NCI-H187 (cell line): ENCODE data around the gene ARHGAP19.

Experiments used
- DNase-seq, 2 experiments: peaks; one replicate each; lab custom pipeline; 2025; lab: John Stamatoyannopoulos, UW

The ARHGAP19 gene, protein sequence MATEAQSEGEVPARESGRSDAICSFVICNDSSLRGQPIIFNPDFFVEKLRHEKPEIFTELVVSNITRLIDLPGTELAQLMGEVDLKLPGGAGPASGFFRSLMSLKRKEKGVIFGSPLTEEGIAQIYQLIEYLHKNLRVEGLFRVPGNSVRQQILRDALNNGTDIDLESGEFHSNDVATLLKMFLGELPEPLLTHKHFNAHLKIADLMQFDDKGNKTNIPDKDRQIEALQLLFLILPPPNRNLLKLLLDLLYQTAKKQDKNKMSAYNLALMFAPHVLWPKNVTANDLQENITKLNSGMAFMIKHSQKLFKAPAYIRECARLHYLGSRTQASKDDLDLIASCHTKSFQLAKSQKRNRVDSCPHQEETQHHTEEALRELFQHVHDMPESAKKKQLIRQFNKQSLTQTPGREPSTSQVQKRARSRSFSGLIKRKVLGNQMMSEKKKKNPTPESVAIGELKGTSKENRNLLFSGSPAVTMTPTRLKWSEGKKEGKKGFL

DNA sequence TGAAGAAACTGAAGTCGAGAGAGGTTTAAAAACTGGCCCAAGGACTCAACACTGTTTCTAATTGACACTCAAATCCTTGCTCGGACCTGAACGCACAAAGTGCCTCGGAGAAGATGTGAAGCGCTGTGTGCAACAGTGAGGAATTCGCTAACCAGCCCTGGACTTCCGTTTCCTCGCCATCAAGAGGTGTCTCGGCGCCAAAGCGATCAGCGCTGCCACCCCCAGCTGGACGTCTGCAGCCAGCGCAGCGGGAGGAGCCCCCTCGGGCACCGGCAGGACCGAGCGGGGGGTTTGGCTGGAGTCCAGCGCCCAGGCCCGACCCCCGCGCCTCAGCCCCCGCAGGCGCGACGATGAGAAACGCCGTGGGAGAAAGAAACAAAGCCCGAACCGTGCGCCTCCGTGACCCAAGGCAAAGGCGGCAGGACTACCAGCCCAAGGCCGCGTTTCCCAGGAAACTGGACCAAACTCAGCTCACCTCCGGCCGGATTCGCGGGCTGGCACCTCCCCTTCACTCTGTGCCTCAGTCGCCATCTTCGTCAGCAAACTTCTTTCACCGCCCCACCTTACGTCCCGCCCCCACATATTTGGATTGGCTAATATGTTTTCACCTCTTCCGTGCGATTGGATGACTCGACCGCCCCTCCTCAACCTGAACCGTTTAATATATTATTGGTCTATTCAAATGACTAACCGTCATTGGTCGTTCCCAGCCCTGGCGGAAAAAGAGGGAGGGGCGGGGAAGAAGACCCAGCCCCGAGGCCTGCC lies at the start of gene ARHGAP19:
TSS of gene ARHGAP19 (minus strand) at position 541 of the 765 bp plus-strand sequence. CDS start at position 531, 10 bp downstream.
- peak; percentile 78 to 87 for DNase-seq

DNA sequence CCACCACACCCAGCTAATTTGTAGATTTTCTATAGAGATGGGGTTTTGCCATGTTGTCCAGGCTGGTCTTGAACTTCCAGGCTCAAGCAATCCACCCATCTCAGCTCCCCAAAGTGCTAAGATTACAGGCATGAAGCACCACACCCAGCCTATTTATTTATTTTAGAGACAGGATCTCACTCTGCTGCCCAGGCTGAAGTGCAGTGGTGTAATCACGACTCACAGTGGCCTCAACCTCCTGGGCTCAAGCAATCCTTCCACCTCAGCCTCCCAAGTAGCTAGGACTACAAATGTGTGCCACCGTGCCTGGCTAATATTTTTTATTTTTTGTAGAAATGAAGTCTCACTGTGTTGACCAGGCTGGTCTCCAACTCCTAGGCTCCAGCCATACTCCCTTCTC lies 49.0 kb upstream of the ARHGAP19 start:
- no peak for DNase-seq

DNA sequence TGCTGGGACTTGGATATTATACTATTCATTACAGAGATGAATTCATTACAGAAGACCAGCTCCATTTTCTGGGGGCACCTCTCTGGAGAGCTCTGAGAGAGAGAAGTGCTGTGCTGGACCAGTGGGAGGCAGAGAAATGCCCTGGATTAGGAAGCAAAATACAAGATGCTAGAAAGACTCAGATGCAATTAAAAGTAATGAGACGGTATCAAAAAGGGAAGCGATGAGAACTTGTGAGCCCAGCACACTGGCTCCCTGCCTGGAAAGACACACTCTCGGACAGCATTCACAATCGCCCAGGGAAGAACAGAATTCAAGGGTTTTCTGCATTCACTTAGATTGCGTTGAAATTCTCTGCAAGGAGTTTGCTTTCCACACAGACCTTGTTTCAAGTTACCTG lies 45.6 kb upstream of the ARHGAP19 start:
- no peak for DNase-seq

DNA sequence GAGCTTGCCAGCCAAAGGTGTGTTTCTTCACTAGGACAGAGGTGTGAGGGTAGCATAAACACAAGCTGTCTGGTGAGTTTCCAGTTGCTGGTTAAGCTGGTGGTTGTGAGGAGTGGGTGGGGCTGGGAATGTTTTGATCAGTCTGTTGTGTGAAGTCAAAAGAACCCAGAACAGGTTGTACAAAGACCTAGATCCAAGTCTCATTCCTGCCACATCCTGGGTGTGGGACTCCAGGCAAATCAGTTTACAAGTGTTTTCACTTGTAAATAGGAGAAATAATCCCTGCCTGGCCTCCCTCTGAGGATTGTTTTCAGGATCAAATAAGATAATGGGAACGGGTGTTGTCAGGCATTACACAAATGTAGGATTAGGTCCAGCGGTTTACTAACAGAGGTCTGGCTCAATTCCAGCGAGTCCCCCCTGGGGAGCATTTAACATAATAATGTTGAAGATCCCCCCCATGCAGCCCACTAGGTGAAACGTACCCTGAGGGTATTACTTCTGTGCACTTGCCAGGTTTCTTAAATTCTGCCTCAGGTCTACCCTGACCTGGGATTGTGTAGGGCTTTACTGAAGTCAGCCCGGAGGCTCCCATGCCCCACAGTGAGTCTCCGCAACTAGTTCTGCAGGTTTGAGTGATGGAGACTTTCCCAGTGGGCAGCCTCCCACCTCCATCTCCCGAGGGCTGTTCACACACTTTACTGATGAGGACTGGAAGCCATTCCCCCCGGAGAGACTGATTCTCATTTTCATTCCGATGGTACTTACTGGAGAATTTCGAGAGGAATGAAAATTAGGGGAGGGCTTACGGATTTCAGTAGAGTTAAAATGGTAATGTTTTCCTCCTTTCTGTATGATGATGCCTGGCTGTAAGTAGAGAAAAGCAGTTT lies 44.8 kb upstream of the ARHGAP19 start:
- DNase-seq = no peak

DNA sequence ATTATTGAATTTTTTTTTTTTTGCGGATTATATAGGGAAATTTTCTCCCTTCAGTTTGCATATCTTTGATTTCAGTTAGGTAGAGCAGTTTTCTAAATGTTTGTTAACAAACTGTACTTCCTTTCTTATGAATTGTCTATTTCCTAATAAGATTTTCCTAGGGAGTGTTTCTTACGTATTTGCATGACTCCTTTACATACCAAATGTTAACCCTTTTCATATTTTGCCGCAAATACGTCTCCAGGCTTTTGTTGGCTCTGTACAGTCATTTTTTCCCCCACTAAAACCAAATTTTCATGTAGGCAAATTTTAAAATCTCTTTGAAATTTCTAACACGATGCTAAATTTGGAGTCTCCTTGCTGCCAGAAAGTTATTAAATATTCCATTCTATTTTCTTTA lies 44.0 kb upstream of the ARHGAP19 start:
- DNase-seq = no peak

DNA sequence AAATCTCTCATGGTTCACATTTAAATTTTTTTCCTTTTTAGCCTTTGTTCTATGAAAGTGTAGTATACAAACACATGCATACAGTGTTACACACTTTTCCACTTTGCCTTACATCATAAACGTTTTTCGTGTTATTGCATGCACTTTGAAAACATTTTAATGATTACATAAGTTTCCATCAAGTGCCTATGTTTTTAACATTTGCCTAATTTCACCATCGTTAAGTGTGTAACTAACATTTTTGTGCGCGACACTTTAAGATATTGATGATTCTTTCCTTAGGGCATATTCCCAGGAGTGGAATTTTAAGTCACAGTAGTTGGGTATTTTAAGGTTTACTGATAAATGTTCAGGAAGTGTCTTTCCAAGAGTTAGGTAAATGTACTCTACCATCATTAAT lies 43.6 kb upstream of the ARHGAP19 start:
- no peak for DNase-seq

DNA sequence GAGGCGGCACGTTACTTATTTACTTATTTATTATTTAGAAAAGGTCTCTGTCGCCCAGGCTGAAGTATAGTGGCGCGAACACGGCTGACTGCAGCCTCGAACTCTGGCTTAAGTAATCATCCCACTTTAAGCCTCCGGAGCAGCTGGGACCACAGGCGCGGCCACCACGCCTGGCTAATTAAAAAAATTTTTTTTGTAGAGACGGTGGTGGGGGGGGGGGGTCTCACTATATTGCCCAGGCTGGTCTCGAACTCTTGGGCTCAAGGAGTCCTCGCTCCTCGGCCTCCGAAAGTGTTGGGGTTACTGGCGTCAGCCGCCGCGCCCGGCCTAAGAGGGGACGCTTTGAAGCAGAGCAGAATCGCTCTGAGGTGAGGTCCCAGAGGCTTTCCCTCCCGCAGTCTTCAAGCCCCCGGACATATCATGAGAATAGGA lies 42.8 kb upstream of the ARHGAP19 start:
- no peak for DNase-seq

DNA sequence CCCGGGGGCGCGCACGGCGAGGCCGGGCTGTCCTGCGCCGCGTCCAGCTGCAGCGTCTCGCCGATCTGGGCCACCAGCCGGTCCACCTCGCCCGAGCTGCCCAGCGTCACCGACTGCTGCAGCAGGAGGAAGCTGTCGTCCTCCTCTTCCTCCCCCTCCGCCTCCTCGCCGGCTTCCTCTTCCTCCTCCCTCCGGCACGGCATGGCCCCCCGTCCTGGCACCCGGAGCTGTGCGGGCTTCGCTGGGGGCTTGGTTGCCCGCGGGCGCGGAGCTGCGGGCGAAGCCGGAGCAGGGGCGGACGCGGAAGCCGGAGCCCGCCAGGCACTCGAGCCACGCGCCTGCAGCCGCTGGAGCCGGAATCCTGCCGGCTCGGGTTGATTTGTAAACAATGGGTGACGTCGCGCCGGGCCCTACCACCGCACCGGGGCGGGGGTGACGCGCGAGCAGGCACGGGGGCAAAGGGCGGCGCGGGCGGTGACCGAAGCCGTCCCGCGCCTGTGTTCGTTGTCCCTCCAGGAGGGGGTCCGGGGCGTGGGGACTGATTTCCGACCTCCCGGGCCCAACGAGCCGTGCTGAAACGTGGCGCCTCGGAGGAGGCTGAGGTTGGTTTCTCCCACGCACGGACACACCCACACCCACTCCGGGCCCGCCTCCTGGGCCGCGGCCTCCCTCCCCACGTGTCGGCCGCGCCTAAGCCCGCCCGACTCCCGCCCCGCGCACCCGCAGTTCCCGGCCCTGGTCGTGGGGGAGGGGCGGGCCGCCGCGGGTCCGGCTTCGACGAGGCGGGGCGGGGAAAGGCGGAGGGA lies 42.1 kb upstream of the ARHGAP19 start, which contains the start of gene FRAT2:
TSS of gene FRAT2 (minus strand) at position 360 of the 806 bp plus-strand sequence. CDS start at position 203, 157 bp downstream.
- peak; percentile 45 to 78 for DNase-seq

DNA sequence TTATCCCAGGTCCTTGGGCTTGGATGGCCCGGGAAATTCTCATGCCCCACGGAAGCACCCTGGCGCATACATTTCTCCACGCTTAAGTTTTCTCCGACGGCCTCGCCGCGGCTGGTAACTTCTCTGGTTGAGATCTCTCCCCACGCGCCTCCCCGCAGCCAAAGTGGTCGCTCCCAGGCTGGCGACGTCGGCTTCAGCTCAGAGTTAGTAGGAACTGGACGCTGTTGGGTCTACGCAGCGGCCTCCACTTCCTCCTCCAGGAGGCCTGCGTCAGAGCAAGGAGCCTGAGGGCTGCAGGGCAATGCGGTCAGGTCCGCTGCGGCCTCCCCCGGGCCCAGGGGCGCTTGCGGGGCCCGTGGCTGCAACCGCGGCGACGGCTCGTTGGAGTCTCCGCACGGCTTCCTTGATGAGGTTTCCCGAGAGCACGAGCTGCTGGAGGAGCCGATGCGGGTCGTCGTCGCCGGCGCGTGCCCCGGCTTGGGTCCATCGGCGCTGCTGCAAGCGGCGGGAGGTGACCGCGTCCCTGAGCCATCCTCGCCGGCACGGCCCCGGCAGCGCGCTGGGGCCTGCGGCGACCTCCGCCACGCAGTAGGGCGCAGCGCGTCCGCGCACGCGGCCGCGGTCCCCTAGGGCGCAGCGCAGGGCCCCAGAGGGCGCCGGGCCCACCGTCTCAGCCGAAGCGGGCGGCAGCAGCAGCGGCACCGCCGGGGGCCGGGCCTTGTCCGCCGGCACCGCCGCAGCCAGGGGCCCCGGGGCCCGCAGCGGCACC lies 41.3 kb upstream of the ARHGAP19 start:
- DNase-seq = no peak

DNA sequence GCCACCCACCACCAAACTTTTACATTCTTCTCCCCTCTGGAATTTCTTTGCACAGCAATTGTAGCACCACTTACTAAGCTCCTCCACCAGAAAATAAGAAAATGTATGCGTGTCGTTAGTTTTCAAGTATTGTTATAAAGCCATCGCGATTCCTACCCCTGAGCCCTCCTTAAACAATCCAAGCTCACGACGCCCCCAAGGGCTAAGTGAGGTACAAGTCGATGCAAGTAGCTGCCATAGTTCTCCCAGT lies 40.8 kb upstream of the ARHGAP19 start:
- no peak for DNase-seq

DNA sequence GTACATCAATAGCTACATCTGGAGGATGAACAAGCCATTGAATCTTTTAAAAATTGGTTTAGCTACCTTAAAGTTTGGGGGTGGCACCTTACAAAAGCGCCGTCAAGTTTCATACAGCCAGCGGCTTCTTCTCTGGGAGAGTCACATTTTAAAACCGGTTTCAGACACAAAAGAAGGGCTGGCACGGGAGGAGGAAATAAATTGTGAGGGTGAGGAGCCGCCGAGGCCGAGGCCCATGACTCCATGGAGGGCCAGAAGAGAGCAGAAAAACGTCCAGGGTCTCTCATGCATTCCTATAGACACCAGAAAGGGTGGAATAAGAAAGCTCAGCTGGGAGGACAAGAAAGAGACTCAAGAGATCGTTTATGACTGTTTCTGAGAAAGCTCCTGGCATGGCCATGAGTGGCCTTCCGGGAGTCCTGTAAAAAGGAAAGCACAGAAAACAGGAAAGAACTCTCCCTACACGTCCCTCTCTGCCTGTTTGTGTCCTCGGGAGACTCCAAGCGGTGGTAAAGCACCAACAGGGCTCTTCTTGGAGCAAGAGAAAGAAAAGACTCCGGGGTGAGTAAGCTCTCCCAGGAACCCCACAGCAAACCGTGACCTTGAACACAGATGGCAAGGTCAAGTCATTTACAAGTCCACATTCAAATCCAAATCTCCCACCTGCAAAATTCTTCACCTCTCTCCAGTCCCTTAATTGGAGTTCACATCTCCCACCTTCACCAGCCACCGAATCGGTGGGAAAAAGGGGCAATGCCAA lies 40.3 kb upstream of the ARHGAP19 start:
- DNase-seq = no peak

DNA sequence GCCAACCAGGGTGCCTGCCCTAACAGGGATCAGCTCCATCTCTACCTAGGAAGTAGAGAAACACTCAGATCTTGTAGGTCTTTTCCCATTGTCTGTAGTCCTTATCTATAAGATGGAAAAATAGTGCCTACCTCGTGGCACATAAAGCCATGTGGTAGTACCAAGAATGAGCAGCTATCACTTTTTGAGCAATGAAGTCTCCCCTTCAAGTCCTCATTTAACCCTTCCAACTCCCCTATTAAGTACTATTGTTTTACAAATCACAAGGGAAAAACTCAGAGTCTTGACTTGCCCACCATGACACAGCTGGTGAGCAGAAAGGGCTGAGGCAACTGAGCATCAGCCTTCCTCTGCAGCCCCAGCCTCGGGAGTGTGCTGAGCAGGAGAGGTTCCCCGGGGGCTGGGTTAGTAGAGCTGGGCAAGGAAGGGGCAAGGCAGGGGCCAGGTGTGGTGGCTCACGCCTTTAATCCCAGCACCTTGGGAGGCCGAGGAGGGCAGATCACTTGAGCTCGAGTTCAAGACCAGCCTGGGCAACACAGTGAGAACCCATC lies 38.8 kb upstream of the ARHGAP19 start:
- no peak for DNase-seq

DNA sequence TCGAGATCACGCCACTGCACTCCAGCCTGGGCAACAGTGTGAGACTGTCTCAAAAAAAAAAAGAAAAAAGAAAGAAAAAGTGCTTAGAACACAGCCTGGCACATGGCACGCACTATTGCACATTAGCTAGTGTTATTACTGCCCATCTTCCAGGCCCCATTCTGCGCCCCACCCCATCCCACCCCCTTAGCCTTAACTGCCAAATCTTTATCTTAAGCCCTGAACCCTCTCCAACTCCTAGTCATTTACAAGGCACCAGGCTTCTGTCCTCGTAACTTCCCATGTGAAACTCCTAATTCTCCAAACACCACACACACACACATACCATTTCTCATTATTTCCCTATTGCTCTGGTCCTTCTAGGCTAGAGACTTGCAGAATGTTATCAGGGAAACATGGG lies 37.3 kb upstream of the ARHGAP19 start:
- no peak for DNase-seq

DNA sequence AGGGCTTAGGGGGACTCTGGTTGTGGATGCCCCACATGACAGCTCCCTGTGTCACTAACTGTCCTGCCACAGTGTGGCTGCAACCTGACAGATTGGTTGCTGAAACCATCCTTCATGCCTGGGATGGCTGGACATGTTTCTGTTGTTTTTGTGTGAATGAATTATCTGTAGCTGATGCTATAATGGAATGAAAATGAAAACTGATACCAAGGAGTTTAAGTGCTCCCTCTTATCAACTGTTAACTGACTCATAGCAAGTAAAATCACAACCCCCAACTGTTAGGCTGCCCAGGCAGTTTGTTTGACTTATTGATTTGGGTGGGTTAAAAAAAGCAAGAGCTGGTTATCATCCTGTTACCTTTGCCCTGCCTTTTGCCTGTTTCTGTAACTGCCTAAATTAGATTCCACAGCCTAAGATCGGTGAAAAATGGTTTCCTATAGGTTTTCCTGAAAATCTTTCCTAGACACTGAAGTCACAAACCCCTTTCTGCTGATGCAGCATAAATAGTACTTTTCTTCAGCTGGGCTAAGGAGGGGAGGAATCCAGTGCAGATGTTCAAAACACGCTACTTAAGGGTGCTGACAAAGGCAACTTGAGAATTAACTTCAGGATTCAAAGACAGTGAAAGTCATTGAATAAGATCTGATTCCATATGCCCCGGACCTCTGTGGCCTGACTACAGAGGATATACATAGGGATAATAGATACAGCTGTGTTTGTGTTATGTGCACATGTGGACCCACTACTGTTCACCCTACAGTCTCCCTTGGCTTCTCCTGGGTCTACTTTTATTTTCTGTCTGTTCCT lies 36.4 kb upstream of the ARHGAP19 start:
- DNase-seq = no peak

DNA sequence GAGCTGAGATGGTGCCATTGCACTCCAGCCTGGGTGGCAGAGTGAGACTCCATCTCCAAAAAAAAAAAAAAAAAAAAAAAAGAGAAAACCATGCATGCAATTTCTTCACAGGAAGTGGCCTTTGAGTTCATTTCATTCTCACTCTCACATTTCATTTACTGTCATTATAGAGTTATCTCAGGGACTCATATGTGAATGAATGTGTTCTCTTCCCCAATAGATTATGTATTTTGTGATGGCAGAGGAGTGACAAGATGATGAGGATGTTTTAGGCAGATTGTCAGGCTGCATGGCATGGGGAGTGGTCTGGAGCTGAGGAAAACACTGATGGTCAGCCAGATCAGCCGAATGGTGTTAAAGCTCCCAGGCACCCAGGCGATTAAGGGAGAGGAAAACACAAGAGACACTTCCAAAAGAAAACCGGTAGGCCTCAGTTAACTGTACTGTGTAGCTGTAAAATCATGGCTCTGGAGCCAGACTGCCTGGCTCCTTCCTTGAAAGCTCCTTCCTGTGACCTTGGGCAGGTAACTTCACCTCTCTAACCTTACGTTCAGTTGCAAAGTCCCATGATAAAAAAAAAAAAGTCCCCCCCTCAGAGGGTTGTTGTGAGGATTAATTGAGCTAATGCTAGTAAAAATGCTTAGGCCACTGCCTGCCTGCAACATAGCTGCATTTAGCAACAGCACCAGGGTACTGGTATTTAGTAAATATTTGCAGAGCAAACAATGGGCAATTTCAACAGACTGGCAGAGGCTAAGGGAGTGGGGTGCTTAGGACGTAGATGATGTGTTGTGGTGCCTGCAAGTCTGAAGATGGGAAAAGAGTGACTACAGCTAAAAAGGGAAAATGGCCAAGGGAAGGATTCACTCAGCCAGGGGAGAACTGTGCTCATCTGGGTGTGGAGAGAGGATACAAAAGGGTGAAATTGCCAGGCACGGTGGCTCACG lies 35.2 kb upstream of the ARHGAP19 start:
- DNase-seq = no peak

DNA sequence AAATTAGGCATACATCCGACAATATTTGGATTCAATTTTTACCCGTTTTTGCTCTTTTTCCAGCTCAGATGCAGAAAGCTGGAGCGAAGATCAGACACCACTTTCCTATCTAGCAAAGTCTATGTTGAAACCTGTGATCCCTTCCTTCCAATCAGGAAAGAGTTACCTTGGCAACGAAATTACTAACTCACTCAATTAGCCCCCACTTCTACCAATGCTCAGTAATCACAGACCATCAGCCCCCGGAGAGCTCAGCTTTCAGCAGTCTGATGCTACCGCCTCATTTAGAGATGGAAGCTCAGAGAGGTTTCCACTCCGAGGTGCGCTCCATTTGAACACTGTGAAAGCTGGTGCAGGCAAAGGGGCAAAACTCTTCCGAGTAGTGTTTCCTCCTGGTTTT lies 33.3 kb upstream of the ARHGAP19 start:
- no peak for DNase-seq

DNA sequence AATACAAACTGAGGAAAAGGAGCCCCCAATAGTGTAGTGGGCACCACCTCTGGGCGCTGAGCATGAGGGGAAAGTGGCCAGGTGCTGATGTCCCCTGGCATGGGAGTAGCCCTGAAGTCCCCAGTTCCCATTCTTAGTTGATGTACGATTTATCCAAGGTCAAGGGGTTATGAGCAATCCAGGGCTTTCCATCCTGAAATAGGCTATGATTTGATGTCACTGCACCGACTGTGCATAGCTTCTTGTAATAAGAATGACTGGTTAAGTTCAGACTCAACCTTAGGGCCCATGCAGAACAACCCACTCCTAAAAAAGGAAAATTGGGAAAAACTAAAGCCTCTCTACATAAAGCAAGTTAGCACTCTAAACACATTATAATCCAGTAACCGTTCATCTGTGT lies 31.1 kb upstream of the ARHGAP19 start:
- DNase-seq = no peak

DNA sequence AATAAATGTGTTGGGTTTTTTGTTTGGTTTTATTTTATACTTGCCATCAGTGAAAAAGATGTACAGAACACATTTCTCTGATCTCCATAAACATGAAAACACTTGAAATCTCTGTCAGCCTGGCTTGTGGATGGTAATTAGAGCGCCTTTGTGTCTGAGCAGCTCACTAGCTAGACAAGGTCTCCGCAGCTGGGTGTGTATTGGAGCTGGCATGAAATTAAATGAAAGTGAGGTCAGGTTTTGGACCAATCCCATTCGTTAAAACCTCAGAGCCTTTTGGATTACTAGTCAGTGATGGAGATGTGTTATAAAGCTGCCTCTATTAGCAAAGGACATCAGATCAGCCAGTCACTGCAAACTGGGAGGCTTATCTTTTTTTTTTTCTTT lies 29.4 kb upstream of the ARHGAP19 start:
- DNase-seq = no peak
